Activated T-cell treated with anti-CD3 and anti-CD28 coated beads, Interleukin-2, amount 50 U/mL, for 4 hours (primary cell): ENCODE results near the gene TSNAX. TPM values are rescaled to one million over a fixed set of nuclear protein-coding genes. Genes with fewer than 3 reads are reported as not detected.

Experiments used
- ATAC-seq, 2 donors: fragments of 200-7000 bp; cut with Tn5 transposase; one replicate each; pipeline ENCODE4 v1.10.0; 2021
- DNase-seq: peaks from one replicate; pipeline ENCODE4 v3.0.0-alpha.2; 2020
- H3K27me3 Mint-ChIP-seq: one replicate; pipeline ENCODE4 v1.8.0; 2021; ENCODE audit warnings: low read depth, mixed read lengths
- H3K36me3 Mint-ChIP-seq: one replicate; pipeline ENCODE4 v1.8.0; 2022; ENCODE audit warnings: mixed read lengths; ENCODE audit not compliant: insufficient read depth
- H3K4me1 Mint-ChIP-seq: one replicate; pipeline ENCODE4 v1.8.0; 2021; ENCODE audit warnings: low read depth, mixed read lengths
- H3K4me3 Mint-ChIP-seq: one replicate; pipeline ENCODE4 v1.8.0; 2021; ENCODE audit warnings: mild to moderate bottlenecking, moderate library complexity, mixed read lengths
- H3K9me3 Mint-ChIP-seq: one replicate; pipeline ENCODE4 v1.8.0; 2021; ENCODE audit warnings: mixed read lengths
- total RNA-seq, 3 donors: library from RNA; stranded (reverse); gene quantifications; one replicate each; pipeline ENCODE4 v1.2.1, GENCODE V29; 2021

Gene TSNAX
- total RNA-seq, 3 donors from 2014 or later = 40.6 to 43.3 (median 43.1) TPM

DNA sequence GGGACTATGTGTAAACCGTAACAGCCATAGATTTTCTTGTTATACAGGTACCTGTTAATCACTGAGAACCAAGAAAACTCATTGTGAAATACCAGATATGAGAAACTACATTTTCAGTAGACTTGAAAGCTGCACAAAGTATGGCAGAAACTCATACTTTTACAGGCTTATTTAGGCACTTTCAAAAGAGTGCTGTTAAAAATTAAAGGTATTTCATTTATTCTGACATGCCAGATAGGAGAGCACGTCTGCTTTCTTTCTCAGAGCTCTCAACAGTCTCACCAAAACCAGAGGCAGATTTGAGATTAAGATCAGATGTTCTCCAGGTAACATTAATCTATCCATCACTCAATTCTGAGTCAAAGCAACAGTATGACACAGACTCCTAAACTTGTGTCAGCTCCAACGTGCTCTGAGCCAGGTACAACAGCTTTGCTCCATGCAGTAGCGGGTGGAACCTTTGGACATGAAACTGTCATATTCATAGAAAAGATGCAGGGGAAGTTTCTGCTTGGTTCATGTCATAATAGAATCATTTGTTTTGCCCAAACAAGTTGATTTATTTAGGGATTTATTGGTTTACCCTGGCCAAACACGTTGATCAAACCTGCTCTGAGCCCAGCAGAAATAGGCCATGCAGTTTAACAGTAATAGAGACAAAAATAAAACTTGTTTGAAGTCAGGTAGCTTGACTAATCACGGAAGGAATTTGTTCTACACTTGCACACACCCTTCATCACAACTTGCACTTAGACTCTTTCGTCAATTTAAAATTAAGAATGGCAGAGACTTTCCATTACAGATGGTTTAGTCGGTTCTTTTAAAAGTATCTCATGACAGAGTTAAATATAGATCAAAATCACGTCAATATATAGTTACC is 20.8 kb upstream of the TSNAX start:
- Mint-ChIP-seq H3K9me3 (no peaks in the 10 kb centered on the region), H3K27me3 (peaks cover 22% of the 10 kb centered on the region), H3K36me3 (no peaks in the 10 kb centered on the region), H3K4me1 (no peaks in the 10 kb centered on the region), H3K4me3 (no peak overlapping the region)
- ATAC-seq (no peak), DNase-seq (no peak)

DNA sequence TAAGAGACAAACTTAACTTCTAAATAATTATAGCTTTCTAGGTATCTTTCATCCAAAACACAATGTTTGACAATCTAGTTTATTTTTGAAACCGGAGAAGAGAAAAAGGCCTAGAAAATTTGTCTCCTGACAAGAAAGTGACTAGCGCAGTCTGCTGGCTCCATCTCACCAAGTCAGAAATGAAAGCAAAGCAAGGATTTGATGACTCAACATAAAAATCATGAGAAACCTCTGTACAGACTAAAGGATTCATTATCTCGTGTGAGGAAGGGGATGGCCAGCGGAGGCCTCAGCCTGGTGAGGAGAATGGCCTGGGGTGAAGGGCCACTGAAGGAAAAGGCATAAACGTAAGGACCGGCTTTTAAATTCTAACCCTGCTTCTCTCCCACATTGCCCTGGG is 20.0 kb upstream of the TSNAX start:
- no peaks in the 10 kb centered on the region for H3K36me3 Mint-ChIP-seq
- H3K27me3 Mint-ChIP-seq = peaks cover 21% of the 10 kb centered on the region
- no peaks in the 10 kb centered on the region for H3K4me1 Mint-ChIP-seq
- ATAC-seq (no peak), DNase-seq (no peak)
- H3K9me3 Mint-ChIP-seq = no peaks in the 10 kb centered on the region
- no peak overlapping the region for H3K4me3 Mint-ChIP-seq

DNA sequence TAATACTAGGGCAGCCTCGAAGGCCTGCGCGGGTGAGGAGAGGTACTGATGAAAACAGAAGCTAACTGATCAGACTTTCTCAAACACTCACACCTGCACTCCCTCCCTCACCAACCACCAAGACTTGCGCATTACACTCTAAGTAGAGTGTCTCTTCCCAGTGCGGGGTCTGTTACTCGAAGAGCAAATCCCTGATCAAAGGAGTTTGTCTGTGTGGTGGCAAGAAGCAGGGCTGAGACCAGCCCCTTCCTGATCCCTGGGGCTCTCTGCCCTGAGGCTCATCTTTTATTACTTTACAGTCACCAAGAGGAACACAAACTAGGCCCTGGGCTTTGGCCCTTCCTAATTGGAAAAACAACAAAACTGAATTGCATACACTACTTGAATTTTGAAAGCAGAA is 19.5 kb upstream of the TSNAX start:
- no peaks in the 10 kb centered on the region for H3K4me1 Mint-ChIP-seq

DNA sequence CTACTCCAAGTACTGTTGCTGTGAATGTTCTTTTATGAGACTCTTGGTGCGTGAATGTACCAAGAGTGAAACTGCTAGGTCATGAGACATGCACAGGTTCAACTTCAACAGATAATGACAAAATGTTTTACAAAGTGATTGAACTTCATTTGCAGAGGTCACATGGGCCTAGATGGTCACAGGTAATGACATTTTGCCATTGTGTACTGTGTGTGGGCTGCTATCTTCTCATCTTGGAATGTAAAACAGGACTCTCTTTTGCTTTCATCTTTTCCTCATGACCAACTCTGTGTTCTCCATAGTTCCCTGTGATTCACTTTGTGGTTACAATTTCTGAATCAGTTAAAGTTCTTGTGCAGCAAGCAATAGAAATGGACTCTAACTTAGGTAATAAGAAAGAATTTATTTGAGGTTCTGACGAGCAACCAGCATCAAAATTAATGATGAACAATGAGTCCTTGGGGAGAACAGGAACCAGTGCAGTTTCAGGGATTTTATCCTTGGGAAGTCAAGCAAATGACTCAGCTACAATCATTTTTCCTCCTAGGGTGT is 16.2 kb upstream of the TSNAX start:
- ATAC-seq (peak; percentile 18 to 43), DNase-seq (no peak)
- Mint-ChIP-seq H3K4me3 (no peak overlapping the region), H3K27me3 (peaks cover 5% of the 10 kb centered on the region), H3K4me1 (no peaks in the 10 kb centered on the region), H3K9me3 (no peaks in the 10 kb centered on the region), H3K36me3 (no peaks in the 10 kb centered on the region)

More for the DNA sequence above, 19.5 kb upstream of the TSNAX start:
- H3K9me3 Mint-ChIP-seq = no peaks in the 10 kb centered on the region
- no peak overlapping the region for H3K4me3 Mint-ChIP-seq
- H3K27me3 Mint-ChIP-seq = peaks cover 21% of the 10 kb centered on the region
- no peaks in the 10 kb centered on the region for H3K36me3 Mint-ChIP-seq
- ATAC-seq (no peak), DNase-seq (no peak)

DNA sequence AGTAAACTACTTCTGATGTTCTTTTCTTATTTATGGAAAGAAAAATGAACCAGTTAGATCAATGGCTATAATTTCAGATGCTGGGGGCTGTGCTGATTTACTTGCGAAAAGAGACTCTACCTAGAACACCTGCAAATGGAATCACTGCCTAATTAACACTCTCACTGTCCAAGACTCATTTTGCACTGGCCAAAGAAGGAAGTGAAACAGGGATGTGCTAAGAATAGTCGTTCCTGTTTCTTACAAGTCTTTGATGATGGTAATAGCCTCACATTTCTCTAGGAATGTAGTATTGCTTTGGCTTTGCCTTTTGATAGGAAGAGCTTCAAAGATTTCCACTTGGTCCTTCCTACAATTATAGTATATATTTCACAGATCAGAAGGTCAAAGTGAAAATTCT is 12.7 kb upstream of the TSNAX start:
- Mint-ChIP-seq H3K27me3 (peaks cover 6% of the 10 kb centered on the region), H3K4me1 (no peaks in the 10 kb centered on the region), H3K9me3 (no peaks in the 10 kb centered on the region), H3K36me3 (no peaks in the 10 kb centered on the region), H3K4me3 (no peak overlapping the region)
- no peak for ATAC-seq
- DNase-seq = no peak

DNA sequence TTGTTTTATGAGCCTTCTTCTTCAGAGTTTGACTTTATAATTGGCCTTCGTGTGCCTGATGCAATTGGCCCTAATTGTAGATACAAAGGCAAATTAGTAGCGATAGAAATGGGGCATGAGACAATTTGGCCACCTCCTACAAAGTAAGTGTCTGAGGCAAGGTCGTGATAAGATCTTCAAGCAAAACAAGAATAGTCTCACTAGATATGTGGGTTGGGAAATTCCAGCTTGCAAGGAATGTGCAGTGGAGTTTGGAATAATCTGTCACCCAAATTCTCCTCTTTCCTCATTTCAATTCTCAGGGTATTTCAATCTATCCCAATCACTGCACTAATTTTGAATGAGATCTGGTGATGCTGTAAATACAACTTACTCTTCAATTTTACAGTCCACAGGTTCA is 11.4 kb upstream of the TSNAX start:
- Mint-ChIP-seq H3K4me3 (no peak overlapping the region), H3K27me3 (peaks cover 3% of the 10 kb centered on the region), H3K36me3 (no peaks in the 10 kb centered on the region), H3K4me1 (no peaks in the 10 kb centered on the region), H3K9me3 (no peaks in the 10 kb centered on the region)
- ATAC-seq (no peak), DNase-seq (no peak)

DNA sequence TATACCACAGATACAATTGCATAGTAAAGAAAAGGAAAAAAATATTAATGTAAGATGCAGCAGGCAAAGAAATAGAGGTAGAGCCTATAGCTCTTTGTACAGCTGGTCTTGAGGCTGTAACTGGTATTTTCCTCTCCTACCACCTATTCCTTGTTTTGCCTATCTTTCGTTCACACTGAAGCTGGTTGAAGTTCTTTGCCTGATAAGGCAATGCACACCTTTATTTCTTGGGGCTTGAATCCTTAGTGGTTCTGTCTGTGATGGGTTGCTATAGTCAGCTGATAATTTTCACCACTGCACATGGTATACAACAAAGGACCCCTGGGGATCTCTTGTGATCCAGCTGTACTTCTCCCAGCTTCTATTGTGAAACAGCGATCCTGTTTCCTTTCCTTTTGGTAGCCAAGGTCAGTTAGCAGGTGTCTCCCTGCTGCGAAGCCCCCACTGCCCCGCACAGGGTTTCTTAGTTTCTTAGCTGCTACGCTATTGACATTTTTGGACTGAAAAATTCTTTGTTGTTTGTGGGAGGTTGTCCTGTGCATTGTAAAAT is 9.9 kb upstream of the TSNAX start:
- DNase-seq = no peak
- Mint-ChIP-seq H3K9me3 (no peaks in the 10 kb centered on the region), H3K36me3 (no peaks in the 10 kb centered on the region), H3K27me3 (peaks cover 3% of the 10 kb centered on the region), H3K4me1 (no peaks in the 10 kb centered on the region), H3K4me3 (no peak overlapping the region)
- ATAC-seq = no peak

DNA sequence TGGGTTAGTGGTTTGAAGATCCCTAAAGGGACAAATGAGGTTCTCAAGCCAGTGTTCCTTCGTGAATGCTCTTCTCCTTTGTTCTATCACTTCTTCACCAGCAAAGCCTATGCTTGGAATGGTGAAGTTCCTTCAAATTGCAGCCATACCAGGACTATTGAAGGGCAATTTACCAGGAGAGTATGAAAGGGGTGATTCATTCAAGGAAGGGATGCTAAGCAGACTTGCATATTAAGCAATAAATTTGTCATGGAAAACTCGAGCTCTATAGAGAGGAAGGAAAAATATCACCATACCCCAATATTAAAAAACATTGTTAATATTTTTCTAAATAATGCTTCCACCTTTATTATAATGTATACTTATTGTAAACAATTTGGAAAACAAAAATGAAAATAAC is 9.3 kb upstream of the TSNAX start:
- DNase-seq (no peak), ATAC-seq (no peak)
- Mint-ChIP-seq H3K4me3 (no peak overlapping the region), H3K27me3 (peaks cover 3% of the 10 kb centered on the region), H3K36me3 (no peaks in the 10 kb centered on the region), H3K9me3 (no peaks in the 10 kb centered on the region), H3K4me1 (no peaks in the 10 kb centered on the region)

DNA sequence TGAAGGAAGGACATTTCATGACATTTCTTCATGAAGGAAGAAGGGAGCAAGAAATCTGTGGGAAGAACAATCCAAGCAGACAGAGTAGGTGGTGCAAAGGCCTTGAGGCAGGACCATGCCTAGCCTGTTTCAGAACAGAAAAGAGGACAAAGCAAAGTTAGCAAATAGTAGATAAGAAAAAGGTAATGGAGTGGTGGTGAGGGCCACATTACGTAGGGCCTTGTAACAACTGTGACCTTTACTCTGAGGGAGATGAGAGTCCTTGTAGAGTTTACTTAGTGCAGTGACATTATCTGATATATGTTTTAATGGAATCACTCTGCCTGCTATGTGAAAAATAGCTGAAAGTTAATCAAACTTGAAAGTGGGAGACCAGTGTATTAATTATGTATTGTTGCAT is 6.4 kb upstream of the TSNAX start:
- no peaks in the 10 kb centered on the region for H3K4me1 Mint-ChIP-seq
- ATAC-seq = no peak
- DNase-seq = no peak
- no peaks in the 10 kb centered on the region for H3K9me3 Mint-ChIP-seq
- no peak overlapping the region for H3K4me3 Mint-ChIP-seq
- H3K36me3 Mint-ChIP-seq = no peaks in the 10 kb centered on the region
- H3K27me3 Mint-ChIP-seq = peaks cover 1% of the 10 kb centered on the region

DNA sequence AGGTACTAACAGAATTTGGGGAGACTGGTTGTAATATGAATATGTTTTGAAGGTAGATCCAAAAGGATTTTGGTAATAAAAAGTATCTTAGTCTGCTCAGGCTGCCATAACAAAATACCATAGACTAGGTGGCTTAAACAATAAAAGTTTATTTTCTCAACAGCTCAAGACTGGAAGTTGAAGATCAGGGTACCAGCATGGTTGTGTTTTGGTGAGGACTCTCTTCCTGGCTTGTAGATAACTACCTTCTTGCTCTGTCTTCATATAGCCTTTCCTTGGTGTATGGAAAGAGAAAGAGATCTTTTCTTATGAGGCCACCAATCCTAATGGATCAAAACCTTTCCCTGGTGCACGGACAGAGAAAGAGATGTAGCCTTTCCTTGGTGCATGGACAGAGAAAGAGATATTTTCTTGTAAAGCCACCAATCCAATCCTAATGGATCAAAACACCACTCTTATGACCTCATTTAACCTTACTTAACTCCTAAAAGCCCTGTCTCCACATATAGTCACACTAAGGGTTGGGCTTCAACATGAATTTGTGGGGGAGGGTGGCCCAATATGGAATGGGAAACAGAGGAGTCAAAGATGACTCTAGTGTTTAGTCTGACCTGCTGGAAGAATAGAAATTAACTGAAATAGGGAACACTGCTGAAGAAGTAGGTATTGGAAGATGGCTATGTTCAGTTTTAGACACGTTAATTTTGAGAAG is 5.4 kb upstream of the TSNAX start:
- ATAC-seq (no peak), DNase-seq (no peak)
- Mint-ChIP-seq H3K4me3 (no peak overlapping the region), H3K9me3 (no peaks in the 10 kb centered on the region), H3K4me1 (peaks cover 8% of the 10 kb centered on the region), H3K36me3 (no peaks in the 10 kb centered on the region), H3K27me3 (no peaks in the 10 kb centered on the region)

DNA sequence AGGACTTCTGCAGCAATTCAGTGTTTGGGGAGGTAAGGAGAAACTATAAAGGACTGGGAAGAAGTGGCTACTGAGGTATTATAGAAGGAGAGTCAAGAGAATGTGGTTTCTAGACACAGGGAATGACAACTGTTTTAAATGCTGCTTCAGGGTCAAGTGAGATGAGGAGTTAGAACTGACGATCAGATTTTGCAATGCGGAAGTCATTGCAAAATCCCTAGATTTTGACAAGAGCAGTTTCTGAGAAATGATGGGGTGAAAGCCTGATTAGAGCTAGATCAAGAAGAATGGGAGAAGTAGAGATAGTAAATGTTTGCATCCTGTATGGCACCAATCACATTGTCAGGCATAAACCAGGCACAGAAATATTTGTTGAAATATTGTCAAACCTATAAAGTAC is 4.7 kb upstream of the TSNAX start:
- DNase-seq (no peak), ATAC-seq (no peak)
- H3K4me1 Mint-ChIP-seq = peaks cover 12% of the 10 kb centered on the region
- no peak overlapping the region for H3K4me3 Mint-ChIP-seq
- no peaks in the 10 kb centered on the region for H3K27me3 Mint-ChIP-seq
- no peaks in the 10 kb centered on the region for H3K36me3 Mint-ChIP-seq
- no peaks in the 10 kb centered on the region for H3K9me3 Mint-ChIP-seq

DNA sequence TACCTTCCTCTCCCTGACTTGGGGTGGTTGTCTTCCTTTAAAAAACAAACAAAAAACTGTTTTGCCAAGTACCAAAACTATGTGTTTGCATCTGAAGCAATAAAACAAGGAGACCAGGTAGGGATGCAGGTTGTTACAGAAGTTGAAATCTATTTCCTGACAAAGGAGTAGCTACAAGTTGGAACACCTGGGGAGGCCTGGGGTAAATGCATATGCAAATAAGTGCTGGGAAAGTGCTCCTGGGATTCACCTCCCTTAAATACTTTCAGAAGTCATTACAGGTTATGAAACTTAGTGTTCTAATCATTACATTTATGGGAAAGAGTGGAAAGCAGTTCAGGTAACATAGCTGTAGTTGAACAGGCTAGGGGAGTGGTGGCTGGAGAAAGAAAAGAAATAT is 1.9 kb upstream of the TSNAX start:
- H3K4me3 Mint-ChIP-seq = no peak overlapping the region
- no peaks in the 10 kb centered on the region for H3K27me3 Mint-ChIP-seq
- DNase-seq = no peak
- peaks cover 34% of the 10 kb centered on the region for H3K4me1 Mint-ChIP-seq
- no peak for ATAC-seq
- no peaks in the 10 kb centered on the region for H3K9me3 Mint-ChIP-seq
- H3K36me3 Mint-ChIP-seq = peaks cover 4% of the 10 kb centered on the region

DNA sequence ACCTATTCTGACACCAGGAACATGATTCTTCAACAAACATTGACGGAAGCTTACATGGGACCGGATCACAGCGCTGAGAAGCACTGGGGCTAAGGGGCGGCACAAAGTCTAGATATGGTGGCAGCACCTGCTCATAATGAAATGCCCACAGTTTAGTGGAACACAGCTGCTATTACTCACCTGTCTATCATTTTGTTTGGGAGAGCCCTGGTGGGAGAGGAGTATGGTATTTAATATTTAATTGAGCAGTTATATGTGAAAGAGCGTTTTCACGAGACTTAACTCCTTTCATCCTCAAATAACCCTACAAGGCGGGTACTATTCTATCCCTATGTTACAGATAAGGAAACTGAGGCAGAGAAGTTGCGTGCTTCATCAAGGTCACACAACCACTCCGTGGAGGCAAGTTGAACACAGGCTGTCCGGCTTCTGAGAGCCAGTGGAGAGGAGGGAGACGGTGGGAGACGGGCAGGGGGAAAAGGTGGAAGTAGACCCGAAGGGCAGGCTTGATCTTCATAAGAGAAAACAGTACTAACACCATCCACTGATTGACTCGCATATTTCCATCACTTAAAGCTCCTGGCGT is 790 bp upstream of the TSNAX start:
- ATAC-seq = peak; percentile 9 to 13
- no peaks in the 10 kb centered on the region for H3K9me3 Mint-ChIP-seq

DNA sequence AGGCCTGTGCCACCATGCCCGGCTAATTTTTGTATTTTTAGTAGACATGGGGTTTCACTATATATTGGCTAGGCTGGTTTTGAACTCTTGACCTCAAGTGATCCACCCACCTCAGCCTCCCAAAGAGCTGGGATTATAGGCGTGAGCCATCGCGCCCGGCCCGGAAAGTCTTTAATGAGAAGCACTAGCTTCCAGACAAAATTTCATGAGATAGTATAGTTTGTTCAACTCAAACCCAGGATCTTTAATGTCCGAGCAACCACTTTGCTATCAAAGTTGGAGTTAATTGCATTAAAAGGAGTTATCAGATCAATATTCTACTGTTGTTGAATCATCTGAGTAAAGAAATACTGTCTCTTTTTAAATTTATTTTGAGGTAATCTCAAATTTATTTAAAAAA is 4.8 kb downstream of the TSNAX start:
- Mint-ChIP-seq H3K27me3 (no peaks in the 10 kb centered on the region), H3K9me3 (no peaks in the 10 kb centered on the region), H3K4me1 (peaks cover 53% of the 10 kb centered on the region), H3K36me3 (peaks cover 18% of the 10 kb centered on the region), H3K4me3 (no peak overlapping the region)
- ATAC-seq = no peak
- DNase-seq = no peak

More for the DNA sequence above, 790 bp upstream of the TSNAX start:
- DNase-seq = no peak
- H3K4me1 Mint-ChIP-seq = peaks cover 42% of the 10 kb centered on the region
- H3K36me3 Mint-ChIP-seq = peaks cover 5% of the 10 kb centered on the region
- no peaks in the 10 kb centered on the region for H3K27me3 Mint-ChIP-seq
- peak overlapping the region; percentile 98 for H3K4me3 Mint-ChIP-seq
